DND-41 (cell line): ENCODE results near the gene GDA.

ENCODE experiments used
- EZH2 ChIP-seq: IDR thresholded peaks from 3 replicates; pipeline ENCODE4 v1.6.1; 2012; ENCODE audit warnings: borderline replicate concordance, low read depth, mild to moderate bottlenecking, moderate library complexity, low read length, inconsistent platforms; ENCODE audit not compliant: severe bottlenecking
- TF ChIP-seq, protein P1 (sequence below): IDR thresholded peaks from 2 replicates; pipeline ENCODE4 v1.5.1; 2012; ENCODE audit warnings: borderline replicate concordance, low read length, moderate library complexity, mild to moderate bottlenecking; ENCODE audit not compliant: poor library complexity, severe bottlenecking; ENCODE audit errors: extremely low read depth

DNA sequence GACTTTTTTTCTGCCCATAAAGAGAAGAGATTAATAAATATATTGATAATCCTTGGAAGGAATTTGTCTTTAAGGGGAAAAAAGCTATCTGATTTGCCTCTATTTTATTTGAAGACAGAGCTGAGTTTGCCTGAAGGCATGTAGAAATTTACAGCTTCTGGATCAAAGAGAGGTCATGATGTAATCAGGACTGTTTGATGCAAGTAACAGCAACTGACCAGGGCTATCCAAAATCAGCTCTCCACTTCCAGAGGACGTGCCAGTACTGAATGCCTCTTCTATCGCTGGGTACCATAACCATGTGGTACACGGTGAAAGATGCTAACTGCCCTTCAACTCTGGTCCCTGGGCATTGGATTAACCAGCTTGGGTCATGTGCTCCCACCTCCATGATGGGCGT lies 125.2 kb downstream of the GDA start:
- TF ChIP-seq, protein P1, sequence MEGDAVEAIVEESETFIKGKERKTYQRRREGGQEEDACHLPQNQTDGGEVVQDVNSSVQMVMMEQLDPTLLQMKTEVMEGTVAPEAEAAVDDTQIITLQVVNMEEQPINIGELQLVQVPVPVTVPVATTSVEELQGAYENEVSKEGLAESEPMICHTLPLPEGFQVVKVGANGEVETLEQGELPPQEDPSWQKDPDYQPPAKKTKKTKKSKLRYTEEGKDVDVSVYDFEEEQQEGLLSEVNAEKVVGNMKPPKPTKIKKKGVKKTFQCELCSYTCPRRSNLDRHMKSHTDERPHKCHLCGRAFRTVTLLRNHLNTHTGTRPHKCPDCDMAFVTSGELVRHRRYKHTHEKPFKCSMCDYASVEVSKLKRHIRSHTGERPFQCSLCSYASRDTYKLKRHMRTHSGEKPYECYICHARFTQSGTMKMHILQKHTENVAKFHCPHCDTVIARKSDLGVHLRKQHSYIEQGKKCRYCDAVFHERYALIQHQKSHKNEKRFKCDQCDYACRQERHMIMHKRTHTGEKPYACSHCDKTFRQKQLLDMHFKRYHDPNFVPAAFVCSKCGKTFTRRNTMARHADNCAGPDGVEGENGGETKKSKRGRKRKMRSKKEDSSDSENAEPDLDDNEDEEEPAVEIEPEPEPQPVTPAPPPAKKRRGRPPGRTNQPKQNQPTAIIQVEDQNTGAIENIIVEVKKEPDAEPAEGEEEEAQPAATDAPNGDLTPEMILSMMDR: no peak
- no peak for TF ChIP-seq EZH2
